NB4 (cell line): ENCODE measurements around the gene SLC19A1.

Experiments used
- MAX ChIP-seq: IDR thresholded peaks from 2 replicates; pipeline ENCODE4 v1.6.1; 2011; ENCODE audit warnings: low read depth, low read length
- POLR2A ChIP-seq: IDR thresholded peaks from 2 replicates; pipeline ENCODE4 v1.6.1; 2011; ENCODE audit warnings: mild to moderate bottlenecking; ENCODE audit not compliant: insufficient read length; ENCODE audit errors: extremely low read depth
- TF ChIP-seq, protein P1 (sequence below): IDR thresholded peaks from one replicate; pipeline ENCODE4 v1.5.1; 2012; ENCODE audit warnings: low read depth, low read length

GRCh38 chr21:45571641-45572040 lies 29.4 kb upstream of the SLC19A1 start:
- TF ChIP-seq, protein P1, sequence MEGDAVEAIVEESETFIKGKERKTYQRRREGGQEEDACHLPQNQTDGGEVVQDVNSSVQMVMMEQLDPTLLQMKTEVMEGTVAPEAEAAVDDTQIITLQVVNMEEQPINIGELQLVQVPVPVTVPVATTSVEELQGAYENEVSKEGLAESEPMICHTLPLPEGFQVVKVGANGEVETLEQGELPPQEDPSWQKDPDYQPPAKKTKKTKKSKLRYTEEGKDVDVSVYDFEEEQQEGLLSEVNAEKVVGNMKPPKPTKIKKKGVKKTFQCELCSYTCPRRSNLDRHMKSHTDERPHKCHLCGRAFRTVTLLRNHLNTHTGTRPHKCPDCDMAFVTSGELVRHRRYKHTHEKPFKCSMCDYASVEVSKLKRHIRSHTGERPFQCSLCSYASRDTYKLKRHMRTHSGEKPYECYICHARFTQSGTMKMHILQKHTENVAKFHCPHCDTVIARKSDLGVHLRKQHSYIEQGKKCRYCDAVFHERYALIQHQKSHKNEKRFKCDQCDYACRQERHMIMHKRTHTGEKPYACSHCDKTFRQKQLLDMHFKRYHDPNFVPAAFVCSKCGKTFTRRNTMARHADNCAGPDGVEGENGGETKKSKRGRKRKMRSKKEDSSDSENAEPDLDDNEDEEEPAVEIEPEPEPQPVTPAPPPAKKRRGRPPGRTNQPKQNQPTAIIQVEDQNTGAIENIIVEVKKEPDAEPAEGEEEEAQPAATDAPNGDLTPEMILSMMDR, result no peak
- TF ChIP-seq POLR2A, result no peak
- TF ChIP-seq MAX, result no peak
